Measurements from ENCODE around the gene RASGEF1C. TPM values are rescaled to one million over a fixed set of nuclear protein-coding genes. Genes with fewer than 3 reads are reported as not detected.

RASGEF1C gene
- total and polyA plus RNA-seq, 10 of the 15 experiments (the other 5 are each of a cell fraction or from before 2014, with no cell fraction given) = not detected

GRCh38 chr5:180105827-180106312, 103.1 kb downstream of the RASGEF1C start:
- no peak overlapping the region for H3K27ac ChIP-seq (ENCODE audit: control insufficient read depth, insufficient read depth)
- H3K9me3 ChIP-seq (replicated peaks; ENCODE audit: control insufficient read depth, insufficient read depth, low read length) = no peaks in the 10 kb centered on the region; the same call in 2 of the 3 replicates
- H3K4me2 ChIP-seq (ENCODE audit: control insufficient read depth, insufficient read depth) = no peak overlapping the region
- H3K4me1 ChIP-seq (ENCODE audit: control insufficient read depth, insufficient read depth, low read length) = no peaks in the 10 kb centered on the region
- ChIA-PET POLR2A (no interaction called here), CTCF (no interaction called here), RAD21 (ENCODE audit: unreplicated experiment) (no interaction called here), SMC1A (ENCODE audit: uncharacterized antibody, unreplicated experiment) (no interaction called here)
- DNase-seq (ENCODE audit: low read depth, low spot score) (no peak), ATAC-seq (no peak), FAIRE-seq (no peak)
- H3K4me3 ChIP-seq = no peak overlapping the region
- no peaks in the 10 kb centered on the region for H4K20me1 ChIP-seq (ENCODE audit: control insufficient read depth, insufficient read depth)
- in situ Hi-C loops (cut with MboI) (no loop called here), intact Hi-C loops (cut with micrococcal nuclease; ENCODE audit: unreplicated experiment) (no loop called here)
- no peaks in the 10 kb centered on the region for H3K27me3 ChIP-seq (replicated peaks in 1 of 2; ENCODE audit: control insufficient read depth in 2 of 2, insufficient read depth in 2 of 2, low read length in 1 of 2)
- H3K79me2 ChIP-seq (ENCODE audit: control insufficient read depth, insufficient read depth, low read length) = no peaks in the 10 kb centered on the region
- H3K9ac ChIP-seq (ENCODE audit: control insufficient read depth, insufficient read depth, low read length) = no peak overlapping the region
- no peak overlapping the region for H2AFZ ChIP-seq (ENCODE audit: control insufficient read depth, low read depth, low read length)
- H3K36me3 ChIP-seq (ENCODE audit: control insufficient read depth in 2 of 2, insufficient read depth in 2 of 2, low read length in 1 of 2) = no peaks in the 10 kb centered on the region
- 23% methylated on average over 5 of the region's 5 CpGs for WGBS (ENCODE audit: insufficient coverage, insufficient replicate concordance, low lambda C conversion rate, missing lambda C conversion rate)
- no TSS peak for BruUV-seq (replicated peaks)
- TF ChIP-seq POU2F2 (IDR thresholded peaks at IDR 0.05; ENCODE audit: borderline replicate concordance, low read depth, low read length) = no peak
- no peak for TF ChIP-seq ZSCAN29 (IDR thresholded peaks at IDR 0.05)
- no peak for TF ChIP-seq IRF4 (IDR thresholded peaks at IDR 0.05; ENCODE audit: low read depth, low read length)
- no peak for TF ChIP-seq PBX3 (IDR thresholded peaks at IDR 0.05; ENCODE audit: insufficient replicate concordance, low read depth, low read length)
- no peak for TF ChIP-seq BCLAF1 (IDR thresholded peaks at IDR 0.05)
- TF ChIP-seq, protein P1, sequence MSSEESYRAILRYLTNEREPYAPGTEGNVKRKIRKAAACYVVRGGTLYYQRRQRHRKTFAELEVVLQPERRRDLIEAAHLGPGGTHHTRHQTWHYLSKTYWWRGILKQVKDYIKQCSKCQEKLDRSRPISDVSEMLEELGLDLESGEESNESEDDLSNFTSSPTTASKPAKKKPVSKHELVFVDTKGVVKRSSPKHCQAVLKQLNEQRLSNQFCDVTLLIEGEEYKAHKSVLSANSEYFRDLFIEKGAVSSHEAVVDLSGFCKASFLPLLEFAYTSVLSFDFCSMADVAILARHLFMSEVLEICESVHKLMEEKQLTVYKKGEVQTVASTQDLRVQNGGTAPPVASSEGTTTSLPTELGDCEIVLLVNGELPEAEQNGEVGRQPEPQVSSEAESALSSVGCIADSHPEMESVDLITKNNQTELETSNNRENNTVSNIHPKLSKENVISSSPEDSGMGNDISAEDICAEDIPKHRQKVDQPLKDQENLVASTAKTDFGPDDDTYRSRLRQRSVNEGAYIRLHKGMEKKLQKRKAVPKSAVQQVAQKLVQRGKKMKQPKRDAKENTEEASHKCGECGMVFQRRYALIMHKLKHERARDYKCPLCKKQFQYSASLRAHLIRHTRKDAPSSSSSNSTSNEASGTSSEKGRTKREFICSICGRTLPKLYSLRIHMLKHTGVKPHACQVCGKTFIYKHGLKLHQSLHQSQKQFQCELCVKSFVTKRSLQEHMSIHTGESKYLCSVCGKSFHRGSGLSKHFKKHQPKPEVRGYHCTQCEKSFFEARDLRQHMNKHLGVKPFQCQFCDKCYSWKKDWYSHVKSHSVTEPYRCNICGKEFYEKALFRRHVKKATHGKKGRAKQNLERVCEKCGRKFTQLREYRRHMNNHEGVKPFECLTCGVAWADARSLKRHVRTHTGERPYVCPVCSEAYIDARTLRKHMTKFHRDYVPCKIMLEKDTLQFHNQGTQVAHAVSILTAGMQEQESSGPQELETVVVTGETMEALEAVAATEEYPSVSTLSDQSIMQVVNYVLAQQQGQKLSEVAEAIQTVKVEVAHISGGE (CRISPR knock-in tag; IDR thresholded peaks at IDR 0.05) = no peak
- no peak for TF ChIP-seq PAX5 (IDR thresholded peaks at IDR 0.05; ENCODE audit: borderline replicate concordance, low read depth, low read length)
- no peak for TF ChIP-seq NFYA (IDR thresholded peaks at IDR 0.05; ENCODE audit: borderline replicate concordance, low read depth, low read length)
- no peak for TF ChIP-seq MYB (IDR thresholded peaks at IDR 0.05; ENCODE audit: borderline replicate concordance, low read depth, low read length)
- TF ChIP-seq MTA3 (IDR thresholded peaks at IDR 0.05; ENCODE audit: borderline replicate concordance, low read length) = no peak
- TF ChIP-seq TCF3 (IDR thresholded peaks at IDR 0.05; ENCODE audit: borderline replicate concordance, insufficient read depth, low read depth, low read length) = no peak
- TF ChIP-seq KAT2A (conservative IDR thresholded peaks at IDR 0.05; ENCODE audit: control insufficient read depth, low read depth, low read length) = no peak
- TF ChIP-seq MLLT1 (IDR thresholded peaks at IDR 0.05) = no peak

All from GM12878 (cell line).